ENCODE data around the gene EDRF1.

DNA sequence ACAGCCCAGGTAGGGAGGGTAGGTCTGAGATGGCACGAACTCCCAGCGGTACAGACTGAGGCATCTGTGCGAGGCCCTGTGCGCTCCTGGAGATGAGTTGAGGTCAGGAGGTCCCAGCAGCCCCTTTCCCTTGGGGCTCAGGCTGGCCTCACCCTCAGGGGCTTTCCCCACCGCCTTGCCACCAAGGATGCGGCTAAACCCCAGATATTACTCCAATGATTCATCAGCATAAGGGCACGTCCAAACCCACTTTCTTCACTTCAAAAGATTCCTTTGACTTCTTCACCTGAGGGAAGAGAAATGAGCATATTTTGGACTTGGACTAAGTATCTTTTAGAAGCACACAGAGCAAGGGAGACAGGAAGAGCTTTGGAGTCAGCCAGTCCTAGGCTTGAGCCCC is 83.2 kb downstream of the EDRF1 start:
- TF ChIP-seq CTCF (conservative IDR thresholded peaks at IDR 0.05; ENCODE audit: low read depth in 2 of 2) (no peak), POLR2AphosphoS5 (IDR thresholded peaks at IDR 0.05; ENCODE audit: low read depth) (no peak), JUNB (IDR thresholded peaks at IDR 0.05; ENCODE audit: unreplicated experiment) (no peak), EZH2 (IDR thresholded peaks at IDR 0.05; ENCODE audit: low read depth, unreplicated experiment) (no peak), STAT1 (IDR thresholded peaks at IDR 0.05; ENCODE audit: unreplicated experiment) (no peak), EZH2phosphoT487 (IDR thresholded peaks at IDR 0.05; ENCODE audit: unreplicated experiment) (no peak), CREB1 (CRISPR knock-in tag; IDR thresholded peaks at IDR 0.05; ENCODE audit: low read depth) (no peak)
- TF ChIP-seq, protein P1, sequence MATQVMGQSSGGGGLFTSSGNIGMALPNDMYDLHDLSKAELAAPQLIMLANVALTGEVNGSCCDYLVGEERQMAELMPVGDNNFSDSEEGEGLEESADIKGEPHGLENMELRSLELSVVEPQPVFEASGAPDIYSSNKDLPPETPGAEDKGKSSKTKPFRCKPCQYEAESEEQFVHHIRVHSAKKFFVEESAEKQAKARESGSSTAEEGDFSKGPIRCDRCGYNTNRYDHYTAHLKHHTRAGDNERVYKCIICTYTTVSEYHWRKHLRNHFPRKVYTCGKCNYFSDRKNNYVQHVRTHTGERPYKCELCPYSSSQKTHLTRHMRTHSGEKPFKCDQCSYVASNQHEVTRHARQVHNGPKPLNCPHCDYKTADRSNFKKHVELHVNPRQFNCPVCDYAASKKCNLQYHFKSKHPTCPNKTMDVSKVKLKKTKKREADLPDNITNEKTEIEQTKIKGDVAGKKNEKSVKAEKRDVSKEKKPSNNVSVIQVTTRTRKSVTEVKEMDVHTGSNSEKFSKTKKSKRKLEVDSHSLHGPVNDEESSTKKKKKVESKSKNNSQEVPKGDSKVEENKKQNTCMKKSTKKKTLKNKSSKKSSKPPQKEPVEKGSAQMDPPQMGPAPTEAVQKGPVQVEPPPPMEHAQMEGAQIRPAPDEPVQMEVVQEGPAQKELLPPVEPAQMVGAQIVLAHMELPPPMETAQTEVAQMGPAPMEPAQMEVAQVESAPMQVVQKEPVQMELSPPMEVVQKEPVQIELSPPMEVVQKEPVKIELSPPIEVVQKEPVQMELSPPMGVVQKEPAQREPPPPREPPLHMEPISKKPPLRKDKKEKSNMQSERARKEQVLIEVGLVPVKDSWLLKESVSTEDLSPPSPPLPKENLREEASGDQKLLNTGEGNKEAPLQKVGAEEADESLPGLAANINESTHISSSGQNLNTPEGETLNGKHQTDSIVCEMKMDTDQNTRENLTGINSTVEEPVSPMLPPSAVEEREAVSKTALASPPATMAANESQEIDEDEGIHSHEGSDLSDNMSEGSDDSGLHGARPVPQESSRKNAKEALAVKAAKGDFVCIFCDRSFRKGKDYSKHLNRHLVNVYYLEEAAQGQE (IDR thresholded peaks at IDR 0.05; ENCODE audit: unreplicated experiment): no peak
- TF ChIP-seq, protein P2, sequence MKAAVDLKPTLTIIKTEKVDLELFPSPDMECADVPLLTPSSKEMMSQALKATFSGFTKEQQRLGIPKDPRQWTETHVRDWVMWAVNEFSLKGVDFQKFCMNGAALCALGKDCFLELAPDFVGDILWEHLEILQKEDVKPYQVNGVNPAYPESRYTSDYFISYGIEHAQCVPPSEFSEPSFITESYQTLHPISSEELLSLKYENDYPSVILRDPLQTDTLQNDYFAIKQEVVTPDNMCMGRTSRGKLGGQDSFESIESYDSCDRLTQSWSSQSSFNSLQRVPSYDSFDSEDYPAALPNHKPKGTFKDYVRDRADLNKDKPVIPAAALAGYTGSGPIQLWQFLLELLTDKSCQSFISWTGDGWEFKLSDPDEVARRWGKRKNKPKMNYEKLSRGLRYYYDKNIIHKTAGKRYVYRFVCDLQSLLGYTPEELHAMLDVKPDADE (IDR thresholded peaks at IDR 0.05): no peak

Data from GM23338 (cell line).